ENCODE measurements around the gene SPTBN4.

SPTBN4 gene

DNA sequence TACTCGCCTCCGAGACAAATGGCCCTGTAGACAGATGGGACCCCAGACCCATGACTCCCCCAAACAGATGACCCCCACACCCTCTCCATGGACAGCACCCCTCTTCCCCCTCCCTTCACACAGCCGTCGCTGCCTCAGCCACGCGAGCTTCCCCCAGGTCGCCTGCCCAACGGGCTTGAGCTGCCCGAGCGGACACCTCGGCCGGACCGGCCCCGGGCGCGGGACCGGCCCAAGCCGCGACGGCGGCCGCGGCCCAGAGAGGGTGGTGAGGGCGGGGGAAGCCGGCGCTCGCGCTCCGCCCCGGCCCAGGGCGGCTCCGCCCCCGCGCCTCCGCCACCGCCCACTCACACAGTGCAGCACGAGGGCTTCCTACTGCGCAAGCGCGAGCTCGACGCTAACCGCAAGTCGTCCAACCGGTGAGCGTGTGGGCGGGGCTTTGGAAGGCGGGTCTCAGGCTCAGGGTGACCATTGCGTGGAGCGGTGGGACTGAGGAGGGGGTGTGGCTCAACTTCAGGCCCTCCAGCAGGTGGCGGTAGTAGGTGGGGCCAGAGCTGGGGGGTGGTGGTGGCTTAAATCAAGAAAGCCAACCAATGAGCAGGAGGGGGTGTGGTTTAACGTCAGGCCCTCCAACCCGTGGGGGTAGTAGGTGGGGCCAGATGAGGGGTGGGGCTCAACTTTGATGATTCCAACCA, 103.7 kb downstream of the SPTBN4 start (continued):
- TF ChIP-seq ZNF335 (tag by site-specific recombination; conservative IDR thresholded peaks at IDR 0.05): peak; percentile 98; the same call in 1 of the 2 replicates
- TF ChIP-seq HOXC10 (CRISPR knock-in tag; IDR thresholded peaks at IDR 0.05): no peak
- TF ChIP-seq ZNF133 (tag by site-specific recombination; IDR thresholded peaks at IDR 0.05): no peak
- TF ChIP-seq ZBTB17 (tag by site-specific recombination; IDR thresholded peaks at IDR 0.05): no peak
- peak; percentile 99 for TF ChIP-seq ZFHX2 (tag by site-specific recombination; conservative IDR thresholded peaks at IDR 0.05)
- TF ChIP-seq GLIS2 (tag by site-specific recombination; IDR thresholded peaks at IDR 0.05): peak; percentile 100
- no peak for TF ChIP-seq ZNF571 (tag by site-specific recombination; IDR thresholded peaks at IDR 0.05)
- TF ChIP-seq SP3 (tag by site-specific recombination; IDR thresholded peaks at IDR 0.05): peak; percentile 99
- TF ChIP-seq ZFP41 (tag by site-specific recombination; IDR thresholded peaks at IDR 0.05; ENCODE audit: borderline replicate concordance): no peak
- TF ChIP-seq ZNF426 (tag by site-specific recombination; IDR thresholded peaks at IDR 0.05): no peak
- peak; percentile 95 for TF ChIP-seq KLF8 (tag by site-specific recombination; IDR thresholded peaks at IDR 0.05)
- TF ChIP-seq, protein P1, sequence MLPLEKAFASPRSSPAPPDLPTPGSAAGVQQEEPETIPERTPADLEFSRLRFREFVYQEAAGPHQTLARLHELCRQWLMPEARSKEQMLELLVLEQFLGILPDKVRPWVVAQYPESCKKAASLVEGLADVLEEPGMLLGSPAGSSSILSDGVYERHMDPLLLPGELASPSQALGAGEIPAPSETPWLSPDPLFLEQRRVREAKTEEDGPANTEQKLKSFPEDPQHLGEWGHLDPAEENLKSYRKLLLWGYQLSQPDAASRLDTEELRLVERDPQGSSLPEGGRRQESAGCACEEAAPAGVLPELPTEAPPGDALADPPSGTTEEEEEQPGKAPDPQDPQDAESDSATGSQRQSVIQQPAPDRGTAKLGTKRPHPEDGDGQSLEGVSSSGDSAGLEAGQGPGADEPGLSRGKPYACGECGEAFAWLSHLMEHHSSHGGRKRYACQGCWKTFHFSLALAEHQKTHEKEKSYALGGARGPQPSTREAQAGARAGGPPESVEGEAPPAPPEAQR (tag by site-specific recombination; IDR thresholded peaks at IDR 0.05): 0 out of 2 replicates have a peak, but pooled peaks have one; percentile 39
- TF ChIP-seq ZNF24 (tag by site-specific recombination; IDR thresholded peaks at IDR 0.05): 0 out of 2 replicates have a peak, but pooled peaks have one; percentile 7
- TF ChIP-seq, protein P2, sequence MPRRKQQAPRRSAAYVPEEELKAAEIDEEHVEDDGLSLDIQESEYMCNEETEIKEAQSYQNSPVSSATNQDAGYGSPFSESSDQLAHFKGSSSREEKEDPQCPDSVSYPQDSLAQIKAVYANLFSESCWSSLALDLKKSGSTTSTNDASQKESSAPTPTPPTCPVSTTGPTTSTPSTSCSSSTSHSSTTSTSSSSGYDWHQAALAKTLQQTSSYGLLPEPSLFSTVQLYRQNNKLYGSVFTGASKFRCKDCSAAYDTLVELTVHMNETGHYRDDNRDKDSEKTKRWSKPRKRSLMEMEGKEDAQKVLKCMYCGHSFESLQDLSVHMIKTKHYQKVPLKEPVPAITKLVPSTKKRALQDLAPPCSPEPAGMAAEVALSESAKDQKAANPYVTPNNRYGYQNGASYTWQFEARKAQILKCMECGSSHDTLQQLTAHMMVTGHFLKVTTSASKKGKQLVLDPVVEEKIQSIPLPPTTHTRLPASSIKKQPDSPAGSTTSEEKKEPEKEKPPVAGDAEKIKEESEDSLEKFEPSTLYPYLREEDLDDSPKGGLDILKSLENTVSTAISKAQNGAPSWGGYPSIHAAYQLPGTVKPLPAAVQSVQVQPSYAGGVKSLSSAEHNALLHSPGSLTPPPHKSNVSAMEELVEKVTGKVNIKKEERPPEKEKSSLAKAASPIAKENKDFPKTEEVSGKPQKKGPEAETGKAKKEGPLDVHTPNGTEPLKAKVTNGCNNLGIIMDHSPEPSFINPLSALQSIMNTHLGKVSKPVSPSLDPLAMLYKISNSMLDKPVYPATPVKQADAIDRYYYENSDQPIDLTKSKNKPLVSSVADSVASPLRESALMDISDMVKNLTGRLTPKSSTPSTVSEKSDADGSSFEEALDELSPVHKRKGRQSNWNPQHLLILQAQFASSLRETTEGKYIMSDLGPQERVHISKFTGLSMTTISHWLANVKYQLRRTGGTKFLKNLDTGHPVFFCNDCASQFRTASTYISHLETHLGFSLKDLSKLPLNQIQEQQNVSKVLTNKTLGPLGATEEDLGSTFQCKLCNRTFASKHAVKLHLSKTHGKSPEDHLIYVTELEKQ (tag by site-specific recombination; IDR thresholded peaks at IDR 0.05; ENCODE audit: borderline replicate concordance): 0 out of 2 replicates have a peak, but pooled peaks have one; percentile 10
- no peak for TF ChIP-seq ZNF830 (tag by site-specific recombination; IDR thresholded peaks at IDR 0.05; ENCODE audit: low read depth)
- peak; percentile 99 for TF ChIP-seq SCRT2 (tag by site-specific recombination; IDR thresholded peaks at IDR 0.05)
- TF ChIP-seq MZF1 (tag by site-specific recombination; IDR thresholded peaks at IDR 0.05; ENCODE audit: borderline replicate concordance): no peak
- TF ChIP-seq ZNF48 (tag by site-specific recombination; IDR thresholded peaks at IDR 0.05): no peak
- peak; percentile 67; the same call in 1 of the 2 replicates for TF ChIP-seq ZNF677 (tag by site-specific recombination; IDR thresholded peaks at IDR 0.05)
- TF ChIP-seq ZNF324 (tag by site-specific recombination; IDR thresholded peaks at IDR 0.05): no peak
- peak; percentile 65; the same call in 1 of the 2 replicates for TF ChIP-seq ZNF600 (tag by site-specific recombination; IDR thresholded peaks at IDR 0.05)
- peak; percentile 63; the same call in 1 of the 2 replicates for TF ChIP-seq ZNF785 (tag by site-specific recombination; IDR thresholded peaks at IDR 0.05)
- TF ChIP-seq, protein P3, sequence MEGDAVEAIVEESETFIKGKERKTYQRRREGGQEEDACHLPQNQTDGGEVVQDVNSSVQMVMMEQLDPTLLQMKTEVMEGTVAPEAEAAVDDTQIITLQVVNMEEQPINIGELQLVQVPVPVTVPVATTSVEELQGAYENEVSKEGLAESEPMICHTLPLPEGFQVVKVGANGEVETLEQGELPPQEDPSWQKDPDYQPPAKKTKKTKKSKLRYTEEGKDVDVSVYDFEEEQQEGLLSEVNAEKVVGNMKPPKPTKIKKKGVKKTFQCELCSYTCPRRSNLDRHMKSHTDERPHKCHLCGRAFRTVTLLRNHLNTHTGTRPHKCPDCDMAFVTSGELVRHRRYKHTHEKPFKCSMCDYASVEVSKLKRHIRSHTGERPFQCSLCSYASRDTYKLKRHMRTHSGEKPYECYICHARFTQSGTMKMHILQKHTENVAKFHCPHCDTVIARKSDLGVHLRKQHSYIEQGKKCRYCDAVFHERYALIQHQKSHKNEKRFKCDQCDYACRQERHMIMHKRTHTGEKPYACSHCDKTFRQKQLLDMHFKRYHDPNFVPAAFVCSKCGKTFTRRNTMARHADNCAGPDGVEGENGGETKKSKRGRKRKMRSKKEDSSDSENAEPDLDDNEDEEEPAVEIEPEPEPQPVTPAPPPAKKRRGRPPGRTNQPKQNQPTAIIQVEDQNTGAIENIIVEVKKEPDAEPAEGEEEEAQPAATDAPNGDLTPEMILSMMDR (tag by site-specific recombination; IDR thresholded peaks at IDR 0.05): peak; percentile 99
- TF ChIP-seq ZNF596 (tag by site-specific recombination; IDR thresholded peaks at IDR 0.05): peak; percentile 54; the same call in 1 of the 2 replicates
- TF ChIP-seq, protein P4, sequence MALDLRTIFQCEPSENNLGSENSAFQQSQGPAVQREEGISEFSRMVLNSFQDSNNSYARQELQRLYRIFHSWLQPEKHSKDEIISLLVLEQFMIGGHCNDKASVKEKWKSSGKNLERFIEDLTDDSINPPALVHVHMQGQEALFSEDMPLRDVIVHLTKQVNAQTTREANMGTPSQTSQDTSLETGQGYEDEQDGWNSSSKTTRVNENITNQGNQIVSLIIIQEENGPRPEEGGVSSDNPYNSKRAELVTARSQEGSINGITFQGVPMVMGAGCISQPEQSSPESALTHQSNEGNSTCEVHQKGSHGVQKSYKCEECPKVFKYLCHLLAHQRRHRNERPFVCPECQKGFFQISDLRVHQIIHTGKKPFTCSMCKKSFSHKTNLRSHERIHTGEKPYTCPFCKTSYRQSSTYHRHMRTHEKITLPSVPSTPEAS (tag by site-specific recombination; IDR thresholded peaks at IDR 0.05): no peak
- TF ChIP-seq, protein P5, sequence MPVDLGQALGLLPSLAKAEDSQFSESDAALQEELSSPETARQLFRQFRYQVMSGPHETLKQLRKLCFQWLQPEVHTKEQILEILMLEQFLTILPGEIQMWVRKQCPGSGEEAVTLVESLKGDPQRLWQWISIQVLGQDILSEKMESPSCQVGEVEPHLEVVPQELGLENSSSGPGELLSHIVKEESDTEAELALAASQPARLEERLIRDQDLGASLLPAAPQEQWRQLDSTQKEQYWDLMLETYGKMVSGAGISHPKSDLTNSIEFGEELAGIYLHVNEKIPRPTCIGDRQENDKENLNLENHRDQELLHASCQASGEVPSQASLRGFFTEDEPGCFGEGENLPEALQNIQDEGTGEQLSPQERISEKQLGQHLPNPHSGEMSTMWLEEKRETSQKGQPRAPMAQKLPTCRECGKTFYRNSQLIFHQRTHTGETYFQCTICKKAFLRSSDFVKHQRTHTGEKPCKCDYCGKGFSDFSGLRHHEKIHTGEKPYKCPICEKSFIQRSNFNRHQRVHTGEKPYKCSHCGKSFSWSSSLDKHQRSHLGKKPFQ (tag by site-specific recombination; IDR thresholded peaks at IDR 0.05): no peak
- no peak for TF ChIP-seq ZNF302 (tag by site-specific recombination; IDR thresholded peaks at IDR 0.05; ENCODE audit: low read depth)
- TF ChIP-seq, protein P6, sequence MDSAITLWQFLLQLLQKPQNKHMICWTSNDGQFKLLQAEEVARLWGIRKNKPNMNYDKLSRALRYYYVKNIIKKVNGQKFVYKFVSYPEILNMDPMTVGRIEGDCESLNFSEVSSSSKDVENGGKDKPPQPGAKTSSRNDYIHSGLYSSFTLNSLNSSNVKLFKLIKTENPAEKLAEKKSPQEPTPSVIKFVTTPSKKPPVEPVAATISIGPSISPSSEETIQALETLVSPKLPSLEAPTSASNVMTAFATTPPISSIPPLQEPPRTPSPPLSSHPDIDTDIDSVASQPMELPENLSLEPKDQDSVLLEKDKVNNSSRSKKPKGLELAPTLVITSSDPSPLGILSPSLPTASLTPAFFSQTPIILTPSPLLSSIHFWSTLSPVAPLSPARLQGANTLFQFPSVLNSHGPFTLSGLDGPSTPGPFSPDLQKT (IDR thresholded peaks at IDR 0.05; ENCODE audit: borderline replicate concordance, low read depth, low read length): no peak
- TF ChIP-seq ZNF658 (tag by site-specific recombination; IDR thresholded peaks at IDR 0.05): 0 out of 2 replicates have a peak, but pooled peaks have one; percentile 64
- TF ChIP-seq ZNF114 (tag by site-specific recombination; IDR thresholded peaks at IDR 0.05): no peak

Measured in HEK293 (cell line).